ENCODE measurements around the gene MACROD1.

- no peak for TF ChIP-seq CTCF (IDR thresholded peaks at IDR 0.05; ENCODE audit: low read depth, low read length)
- TF ChIP-seq POLR2A (IDR thresholded peaks at IDR 0.05; ENCODE audit: extremely low read depth, insufficient read length): no peak
- TF ChIP-seq MYC (IDR thresholded peaks at IDR 0.05; ENCODE audit: low read depth, low read length): no peak
- TF ChIP-seq, protein P1, sequence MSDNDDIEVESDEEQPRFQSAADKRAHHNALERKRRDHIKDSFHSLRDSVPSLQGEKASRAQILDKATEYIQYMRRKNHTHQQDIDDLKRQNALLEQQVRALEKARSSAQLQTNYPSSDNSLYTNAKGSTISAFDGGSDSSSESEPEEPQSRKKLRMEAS (IDR thresholded peaks at IDR 0.05; ENCODE audit: low read depth, low read length): no peak
Observed at GRCh38 chr11:64138398-64138797, 27.5 kb downstream of the MACROD1 start.
